Epithelial cell of esophagus (primary cell): ENCODE measurements around the gene GCM1.

Experiments used
- DNase-seq: peaks from one replicate; pipeline ENCODE4 v3.0.0; 2010; ENCODE audit warnings: low read depth
- H3K4me3 ChIP-seq: 2 replicates; pipeline ENCODE4 v1.5.1; 2011; ENCODE audit warnings: mild to moderate bottlenecking, low read length, control low read depth
- TF ChIP-seq, protein P1 (sequence below): IDR thresholded peaks from 2 replicates; pipeline ENCODE4 v1.5.1; 2011; ENCODE audit warnings: low read depth, mild to moderate bottlenecking, low read length, control low read depth, inconsistent platforms; ENCODE audit not compliant: insufficient read depth; ENCODE audit errors: missing control alignments

GCM1 gene

DNA sequence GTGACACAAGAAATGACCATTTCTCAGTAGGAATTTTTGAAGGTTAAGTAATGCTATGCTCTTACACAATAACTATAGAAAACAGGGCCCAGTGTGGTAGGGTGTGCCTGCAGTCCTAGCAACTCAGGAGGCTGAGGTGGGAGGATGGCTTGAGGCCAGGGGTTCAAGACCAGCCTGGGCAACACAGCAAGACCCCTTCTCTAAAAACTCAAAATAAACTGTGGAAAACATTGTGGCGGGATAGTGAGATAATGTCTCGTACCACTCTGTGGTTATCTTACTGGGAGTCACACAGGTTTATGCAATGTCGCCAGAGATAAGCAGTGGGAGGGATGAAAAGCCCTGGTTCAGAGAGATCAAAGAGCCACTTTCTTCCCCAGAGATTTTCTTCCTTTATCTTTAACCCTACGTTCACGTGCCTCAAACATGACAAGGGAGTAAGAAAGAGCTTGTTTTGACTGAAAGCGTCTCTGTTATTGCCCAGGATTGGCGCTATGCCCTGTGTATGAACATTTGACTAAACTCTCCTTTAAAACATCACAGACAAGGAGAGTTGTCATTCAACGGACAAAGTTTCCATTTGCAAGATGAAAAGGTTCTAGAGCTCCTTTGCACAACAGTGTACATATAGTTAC lies 13.9 kb downstream of the GCM1 start:
- TF ChIP-seq, protein P1, sequence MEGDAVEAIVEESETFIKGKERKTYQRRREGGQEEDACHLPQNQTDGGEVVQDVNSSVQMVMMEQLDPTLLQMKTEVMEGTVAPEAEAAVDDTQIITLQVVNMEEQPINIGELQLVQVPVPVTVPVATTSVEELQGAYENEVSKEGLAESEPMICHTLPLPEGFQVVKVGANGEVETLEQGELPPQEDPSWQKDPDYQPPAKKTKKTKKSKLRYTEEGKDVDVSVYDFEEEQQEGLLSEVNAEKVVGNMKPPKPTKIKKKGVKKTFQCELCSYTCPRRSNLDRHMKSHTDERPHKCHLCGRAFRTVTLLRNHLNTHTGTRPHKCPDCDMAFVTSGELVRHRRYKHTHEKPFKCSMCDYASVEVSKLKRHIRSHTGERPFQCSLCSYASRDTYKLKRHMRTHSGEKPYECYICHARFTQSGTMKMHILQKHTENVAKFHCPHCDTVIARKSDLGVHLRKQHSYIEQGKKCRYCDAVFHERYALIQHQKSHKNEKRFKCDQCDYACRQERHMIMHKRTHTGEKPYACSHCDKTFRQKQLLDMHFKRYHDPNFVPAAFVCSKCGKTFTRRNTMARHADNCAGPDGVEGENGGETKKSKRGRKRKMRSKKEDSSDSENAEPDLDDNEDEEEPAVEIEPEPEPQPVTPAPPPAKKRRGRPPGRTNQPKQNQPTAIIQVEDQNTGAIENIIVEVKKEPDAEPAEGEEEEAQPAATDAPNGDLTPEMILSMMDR = no peak
- no peak for DNase-seq
- no peak overlapping the region for H3K4me3 ChIP-seq

DNA sequence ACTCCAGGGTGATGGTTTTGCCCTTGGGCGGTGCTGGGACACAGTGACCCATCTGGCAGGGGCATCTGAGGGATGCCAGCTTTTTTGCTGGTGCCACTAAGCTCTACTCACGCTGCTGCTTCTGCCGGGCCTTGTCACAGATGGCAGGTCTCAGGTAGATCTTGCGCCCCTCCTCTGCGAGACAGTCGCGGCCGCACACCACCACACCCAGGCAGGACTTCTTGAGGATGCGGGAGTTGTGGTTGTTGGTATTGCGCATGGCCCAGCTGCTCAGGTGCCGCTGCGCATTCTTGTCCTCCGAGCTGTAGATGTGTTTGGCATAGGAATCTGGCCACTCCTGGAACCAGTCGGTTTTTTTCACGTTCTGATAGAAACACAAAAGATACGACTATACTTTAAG lies 14.7 kb downstream of the GCM1 start:
- TF ChIP-seq, protein P1 = no peak
- no peak overlapping the region for H3K4me3 ChIP-seq
- no peak for DNase-seq

DNA sequence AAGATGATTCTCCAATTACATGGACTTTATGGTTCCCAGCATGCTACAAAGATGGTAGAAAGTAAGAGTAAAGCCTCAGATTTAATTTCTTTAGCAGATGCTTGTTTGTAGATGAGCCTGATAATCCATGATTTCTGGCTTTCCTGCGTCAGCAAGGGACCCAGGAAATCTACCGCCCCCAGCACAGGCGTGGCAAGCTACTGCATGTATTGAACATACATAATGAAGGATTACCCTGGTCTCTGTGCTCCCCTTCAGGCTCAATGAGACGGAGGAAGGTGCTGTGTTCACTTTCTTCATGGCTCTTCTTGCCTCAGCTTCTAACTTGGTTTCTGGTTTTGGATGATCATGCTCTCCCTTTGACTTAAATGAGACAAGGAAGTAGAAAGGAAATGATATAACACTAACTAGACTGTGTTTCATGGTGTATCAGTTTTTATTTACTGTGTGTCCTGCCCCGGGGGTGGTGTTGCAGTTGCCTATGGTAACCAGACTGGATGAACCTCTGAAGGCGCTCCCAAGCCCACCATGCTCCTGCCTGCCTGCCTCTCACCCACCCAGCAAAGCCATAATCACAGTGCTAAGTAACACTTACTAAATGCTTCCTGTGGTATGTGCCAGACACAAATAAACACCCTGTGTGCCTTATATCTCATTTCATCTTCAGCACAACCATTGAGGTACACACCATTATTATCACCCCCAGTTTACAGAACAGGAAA lies 17.9 kb downstream of the GCM1 start:
- no peak overlapping the region for H3K4me3 ChIP-seq
- DNase-seq = peak; percentile 28
- TF ChIP-seq, protein P1 = no peak

DNA sequence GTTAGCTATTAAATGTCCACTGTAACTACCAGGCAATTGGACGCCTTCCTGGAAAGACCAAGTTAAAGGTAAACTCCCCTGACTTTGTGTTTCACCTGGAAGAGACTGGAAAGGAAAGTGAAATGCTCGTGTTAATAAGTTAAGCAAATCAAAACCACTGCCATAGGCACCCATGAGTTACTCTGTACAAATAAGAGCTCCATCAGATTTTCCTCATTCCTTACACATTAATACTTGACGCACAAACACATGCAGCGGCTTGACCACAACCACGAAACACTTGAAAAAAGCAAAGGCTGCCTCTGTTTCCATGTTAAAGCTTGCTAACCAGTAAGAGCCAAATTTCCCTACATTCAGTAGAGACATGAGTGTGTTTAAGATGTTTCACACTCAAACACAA lies 19.8 kb downstream of the GCM1 start:
- H3K4me3 ChIP-seq = no peak overlapping the region
- peak; percentile 91 for DNase-seq
- TF ChIP-seq, protein P1 = no peak

DNA sequence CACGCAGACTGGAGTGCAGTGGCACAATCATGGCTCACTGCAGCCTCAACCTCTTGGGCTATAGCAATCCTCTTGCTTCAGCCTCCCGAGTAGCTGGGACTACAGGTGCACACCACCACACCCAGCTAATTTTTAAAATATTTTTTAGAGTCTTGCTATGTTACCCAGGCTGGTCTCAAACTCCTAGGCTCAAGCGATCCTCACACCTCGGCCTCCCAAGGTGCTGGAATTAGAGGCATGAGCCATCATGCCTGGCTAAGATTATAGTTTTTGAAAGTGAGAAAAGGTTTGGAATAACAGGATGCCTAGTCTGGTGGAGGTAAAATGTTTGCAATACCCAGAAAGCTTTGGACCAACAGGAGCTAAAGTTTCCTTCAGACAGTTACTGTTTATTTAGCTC lies 23.4 kb downstream of the GCM1 start:
- TF ChIP-seq, protein P1 = no peak
- DNase-seq = no peak
- H3K4me3 ChIP-seq = no peak overlapping the region

DNA sequence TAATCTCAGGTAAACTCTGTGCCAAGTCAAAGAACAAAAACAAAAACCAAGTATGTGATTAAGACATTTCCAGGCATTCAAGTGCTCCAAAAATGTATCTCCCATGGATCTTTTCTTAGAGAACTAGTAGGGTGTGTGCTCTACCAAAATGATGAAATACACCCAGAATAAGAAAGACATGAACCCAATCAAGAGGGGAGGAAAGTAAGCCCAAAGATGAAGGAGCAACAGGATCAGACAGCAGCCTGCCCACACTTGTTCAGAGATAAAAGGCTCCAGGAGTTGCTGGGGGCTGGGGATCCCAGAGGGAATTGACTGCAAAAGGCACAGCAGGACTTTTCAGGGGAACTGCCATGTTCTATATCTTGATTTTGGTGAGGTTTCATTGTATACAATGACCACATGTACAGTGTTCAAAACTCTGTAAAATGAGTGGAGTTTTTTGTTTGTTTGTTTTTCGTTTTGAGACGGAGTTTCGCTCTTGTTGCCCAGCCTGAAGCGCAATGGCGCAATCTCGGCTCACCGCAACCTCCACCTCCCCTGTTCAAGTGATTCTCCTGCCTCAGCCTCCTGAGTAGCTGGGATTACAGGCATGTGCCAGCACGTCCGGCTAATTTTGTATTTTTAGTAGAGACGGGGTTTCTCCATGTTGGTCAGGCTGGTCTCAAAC lies 24.4 kb downstream of the GCM1 start:
- TF ChIP-seq, protein P1 = no peak
- H3K4me3 ChIP-seq = no peak overlapping the region
- DNase-seq = peak; percentile 23
